ENCODE results near the gene FUT7.

FUT7 gene

GRCh38 chr9:137053944-137054931 lies 22.4 kb upstream of the FUT7 start, which contains the start of gene ENTPD2:
Gene ENTPD2, minus strand, starts transcription at chr9:137054061. Its CDS starts 64 bp downstream, at chr9:137053997.
- DNase-seq (ENCODE audit: low read depth): no peak
- TF ChIP-seq CTCF (conservative IDR thresholded peaks at IDR 0.05; ENCODE audit: control insufficient read depth, insufficient read depth, low read depth, low read length): no peak
- H3K4me3 ChIP-seq (ENCODE audit: control insufficient read depth, low read depth, low read length): no peak within 1 kb of the TSS

- no peak for DNase-seq (ENCODE audit: low read depth)
- TF ChIP-seq CTCF (conservative IDR thresholded peaks at IDR 0.05; ENCODE audit: control insufficient read depth, insufficient read depth, low read depth, low read length): no peak
- H3K4me3 ChIP-seq (ENCODE audit: control insufficient read depth, low read depth, low read length): no peak overlapping the region
Observed at GRCh38 chr9:137052998-137053943, 21.4 kb upstream of the FUT7 start.

- TF ChIP-seq CTCF (conservative IDR thresholded peaks at IDR 0.05; ENCODE audit: control insufficient read depth, insufficient read depth, low read depth, low read length): no peak
- no peak overlapping the region for H3K4me3 ChIP-seq (ENCODE audit: control insufficient read depth, low read depth, low read length)
- no peak for DNase-seq (ENCODE audit: low read depth)
Observed at GRCh38 chr9:137052293-137052692, 20.4 kb upstream of the FUT7 start.

- no peak for TF ChIP-seq CTCF (conservative IDR thresholded peaks at IDR 0.05; ENCODE audit: control insufficient read depth, insufficient read depth, low read depth, low read length)
- no peak overlapping the region for H3K4me3 ChIP-seq (ENCODE audit: control insufficient read depth, low read depth, low read length)
- DNase-seq (ENCODE audit: low read depth): no peak
Observed at GRCh38 chr9:137051145-137051724, 19.3 kb upstream of the FUT7 start.

- no peak overlapping the region for H3K4me3 ChIP-seq (ENCODE audit: control insufficient read depth, low read depth, low read length)
- no peak for DNase-seq (ENCODE audit: low read depth)
- TF ChIP-seq CTCF (conservative IDR thresholded peaks at IDR 0.05; ENCODE audit: control insufficient read depth, insufficient read depth, low read depth, low read length): no peak
Observed at GRCh38 chr9:137050570-137050969, 18.7 kb upstream of the FUT7 start.

All from fibroblast of mammary gland (primary cell).